Stomach (tissue), 9 donors: Measurements from ENCODE around the gene REXO4. TPM values are rescaled to one million over a fixed set of nuclear protein-coding genes. Genes with fewer than 3 reads are reported as not detected.

Experiments used
- DNase-seq, 2 donors: peaks; one replicate each; pipeline versions ENCODE4 v3.0.0 to v3.0.0-alpha.2; 2013 to 2019
- H3K27ac ChIP-seq, 5 donors: fragments of 200-600 bp in 4 of 5; sonication (generic) in 4 of 5; one replicate each; pipeline ENCODE4 v1.5.1; 2013 to 2019; ENCODE audit warnings: mild to moderate bottlenecking in 1 of 5, moderate library complexity in 1 of 5
- H3K27me3 ChIP-seq, 3 donors: fragments of 200-600 bp; sonication (generic); one replicate each; pipeline ENCODE4 v1.5.1; 2017 to 2019; ENCODE audit warnings: mixed run types in 1 of 3
- H3K36me3 ChIP-seq, 4 donors: fragments of 200-600 bp; sonication (generic); 1 replicate in 3 of 4; 2 replicates in 1 of 4; pipeline ENCODE4 v1.5.1; 2016 to 2019
- H3K4me1 ChIP-seq, 4 donors: fragments of 200-600 bp; sonication (generic); one replicate each; pipeline ENCODE4 v1.5.1; 2016 to 2019
- H3K4me3 ChIP-seq, 4 donors: fragments of 200-600 bp; sonication (generic) in 3 of 4; one replicate each; pipeline ENCODE4 v1.5.1; 2016 to 2019; ENCODE audit warnings: mild to moderate bottlenecking in 1 of 4
- H3K9me3 ChIP-seq, 4 donors: fragments of 200-600 bp; sonication (generic); one replicate each; pipeline ENCODE4 v1.5.1; 2016 to 2019
- CTCF ChIP-seq, 7 experiments: fragments of 450-650 bp in 4 of 7; fragments of 200-600 bp in 3 of 7; sonication (generic) in 3 of 7; IDR thresholded peaks; one replicate each; pipeline ENCODE4 v1.5.1; 2016 to 2019; ENCODE audit warnings: antibody characterized with exemption in 7 of 7, control low read depth in 2 of 7, mild to moderate bottlenecking in 1 of 7
- EP300 ChIP-seq: sonication (generic); formaldehyde crosslinking; IDR thresholded peaks from one replicate; pipeline ENCODE4 v1.6.1; 2017; ENCODE audit warnings: antibody characterized with exemption
- POLR2A ChIP-seq, 4 donors: fragments of 450-650 bp; IDR thresholded peaks; one replicate each; pipeline ENCODE4 v1.6.1; 2016; ENCODE audit warnings: antibody characterized with exemption in 4 of 4, control low read depth in 2 of 4, mild to moderate bottlenecking in 1 of 4, moderate library complexity in 1 of 4
- POLR2AphosphoS5 ChIP-seq, 3 donors: sonication (generic); formaldehyde crosslinking; IDR thresholded peaks; one replicate each; pipeline ENCODE4 v1.6.1; 2016; ENCODE audit warnings: antibody characterized with exemption in 3 of 3
- WGBS, 5 donors: extraction: QIAGEN DNeasy Blood & Tissue Kit in 3 of 5; methylation state at CpG; one replicate each; pipeline versions ENCODE4 v1.1.5 to v1.1.7; 2013 to 2018; 5-methylcytosine and 5-hydroxymethylcytosine counted together
- intact Hi-C: fragments of 100-400 bp; cut with DNase I; formaldehyde crosslinking; loops from one replicate; pipeline ENCODE4 v1.15.1; 2023; ENCODE audit warnings: low total_unique reads
- polyA plus RNA-seq, 3 donors: library from polyadenylated mRNA; stranded (reverse); fragments of 200-250 nt; gene quantifications; one replicate each; pipeline ENCODE4 v1.2.3, GENCODE V29; 2013
- total RNA-seq, 5 donors: library from RNA; depleted of rRNA; stranded (reverse); fragments of >200 nt; gene quantifications; one replicate each; pipeline versions ENCODE4 v1.1.0 to v1.2.3, GENCODE V29; 2014 to 2016
- donor health status: healthy with polysubstance abuse.
- donor health status: Bipolar disorder and iron deficiency.
- donor health status: healthy.

Gene REXO4
- total and polyA plus RNA-seq, 8 donors: 0.45 to 64.3 (median 12.9) TPM

GRCh38 chr9:133459476-133460404, 41.9 kb upstream of the REXO4 start, which contains the start of gene CACFD1:
Gene CACFD1 (plus strand): TSS chr9:133459978. CDS start chr9:133460067, 89 bp downstream.
- Histone ChIP-seq H3K4me3 (peak within 1 kb of the TSS; percentile 63 to 86 (median 73)), H3K27me3 (no peaks in the 10 kb centered on the region), H3K4me1 (peaks cover 31 to 52% (median 38%) of the 10 kb centered on the region in 4 donors), H3K27ac (peak within 1 kb of the TSS; percentile 96 to 99 (median 98)), H3K36me3 (peaks cover 0 to 17% (median 15%) of the 10 kb centered on the region in 4 donors), H3K9me3 (no peaks in the 10 kb centered on the region)
- peak; percentile 98 to 99 for DNase-seq
- intact Hi-C loops: no loop called here
- peak; percentile 38 to 94 (median 90) for TF ChIP-seq POLR2AphosphoS5 (IDR thresholded peaks at IDR 0.05)
- no peak for TF ChIP-seq EP300
- TF ChIP-seq CTCF (IDR thresholded peaks at IDR 0.05): no peak
- TF ChIP-seq POLR2A (IDR thresholded peaks at IDR 0.05): peak in 2 of 4 donors; percentile 67 to 91
- WGBS, 5 donors: 0 to 1% (median 0%) methylated on average over 4 to 86 of the region's 86 CpGs

DNA sequence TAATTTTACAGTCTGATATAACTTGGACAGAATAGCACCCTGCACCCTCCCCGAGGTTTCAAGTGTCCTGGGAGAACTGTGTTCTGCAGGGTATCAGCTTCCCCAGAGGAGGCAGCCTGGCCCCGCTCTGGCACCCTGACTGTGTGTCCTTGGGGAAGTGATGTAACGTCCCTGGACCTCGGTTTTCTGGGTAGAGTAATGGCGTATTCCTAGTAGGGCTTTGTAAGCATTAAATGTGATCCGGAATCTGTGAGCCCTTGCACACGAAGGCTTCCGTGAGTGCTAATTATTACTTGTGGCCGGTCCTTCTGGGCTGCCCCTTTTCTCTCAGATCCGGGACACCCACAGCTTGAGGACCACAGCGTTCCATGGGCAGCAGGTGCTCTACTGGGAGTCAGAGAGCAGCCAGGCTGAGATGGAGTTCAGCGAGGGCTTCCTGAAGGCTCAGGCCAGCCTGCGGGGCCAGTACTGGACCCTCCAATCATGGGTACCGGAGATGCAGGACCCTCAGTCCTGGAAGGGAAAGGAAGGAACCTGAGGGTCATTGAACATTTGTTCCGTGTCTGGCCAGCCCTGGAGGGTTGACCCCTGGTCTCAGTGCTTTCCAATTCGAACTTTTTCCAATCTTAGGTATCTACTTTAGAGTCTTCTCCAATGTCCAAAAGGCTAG, 41.0 kb upstream of the REXO4 start:
- intact Hi-C loops: no loop called here
- H3K27ac ChIP-seq: peak overlapping the region in 4 of 5 donors; percentile 96 to 98 (median 98)
- H3K4me3 ChIP-seq: peak overlapping the region; percentile 63 to 86 (median 73)
- no peaks in the 10 kb centered on the region for H3K27me3 ChIP-seq
- peaks cover 31 to 44% (median 38%) of the 10 kb centered on the region in 4 donors for H3K4me1 ChIP-seq
- DNase-seq: no peak
- WGBS, 5 donors: 73 to 78% (median 74%) methylated on average over 16 of the region's 16 CpGs
- TF ChIP-seq CTCF (IDR thresholded peaks at IDR 0.05): no peak
- TF ChIP-seq POLR2AphosphoS5 (IDR thresholded peaks at IDR 0.05): no peak
- TF ChIP-seq POLR2A (IDR thresholded peaks at IDR 0.05): no peak
- no peak for TF ChIP-seq EP300
- H3K9me3 ChIP-seq: no peaks in the 10 kb centered on the region
- H3K36me3 ChIP-seq: peaks cover 0 to 7% (median 7%) of the 10 kb centered on the region in 4 donors

DNA sequence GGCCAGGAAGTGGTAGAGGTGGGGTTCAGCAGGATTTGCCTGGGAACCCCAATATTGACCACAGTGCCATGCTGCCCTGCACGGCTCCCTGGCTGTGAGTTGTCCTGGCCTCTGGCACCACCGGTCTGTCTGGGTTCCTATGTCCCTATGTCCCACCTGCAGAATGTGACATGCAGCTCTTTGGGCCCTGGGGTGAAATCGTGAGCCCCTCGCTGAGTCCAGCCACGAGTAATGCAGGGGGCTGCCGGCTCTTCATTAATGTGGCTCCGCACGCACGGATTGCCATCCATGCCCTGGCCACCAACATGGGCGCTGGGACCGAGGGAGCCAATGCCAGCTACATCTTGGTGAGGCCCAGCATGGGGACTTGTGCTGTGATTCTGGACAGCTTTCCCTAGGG, 39.9 kb upstream of the REXO4 start:
- TF ChIP-seq CTCF (IDR thresholded peaks at IDR 0.05) (no peak), EP300 (no peak), POLR2A (IDR thresholded peaks at IDR 0.05) (no peak), POLR2AphosphoS5 (IDR thresholded peaks at IDR 0.05) (no peak)
- Histone ChIP-seq H3K27me3 (no peaks in the 10 kb centered on the region), H3K4me3 (no peak overlapping the region), H3K36me3 (no peaks in the 10 kb centered on the region), H3K27ac (no peak overlapping the region), H3K9me3 (no peaks in the 10 kb centered on the region), H3K4me1 (peaks cover 30 to 39% (median 33%) of the 10 kb centered on the region in 4 donors)
- WGBS, 5 donors: 91 to 97% (median 95%) methylated on average over 10 to 11 of the region's 11 CpGs
- DNase-seq: no peak
- intact Hi-C loops: no loop called here

- WGBS, 5 donors: 82 to 89% (median 87%) methylated on average over 12 to 13 of the region's 13 CpGs
- no peak overlapping the region for H3K4me3 ChIP-seq
- intact Hi-C loops: no loop called here
- no peaks in the 10 kb centered on the region for H3K9me3 ChIP-seq
- no peaks in the 10 kb centered on the region for H3K36me3 ChIP-seq
- H3K4me1 ChIP-seq: peaks cover 25 to 34% (median 28%) of the 10 kb centered on the region in 4 donors
- no peak for DNase-seq
- no peaks in the 10 kb centered on the region for H3K27me3 ChIP-seq
- H3K27ac ChIP-seq: no peak overlapping the region
- TF ChIP-seq POLR2AphosphoS5 (IDR thresholded peaks at IDR 0.05): no peak
- no peak for TF ChIP-seq CTCF (IDR thresholded peaks at IDR 0.05)
- no peak for TF ChIP-seq EP300
- no peak for TF ChIP-seq POLR2A (IDR thresholded peaks at IDR 0.05)
Observed at GRCh38 chr9:133457233-133457632, 39.4 kb upstream of the REXO4 start.
